NT2/D1 (cell line): ENCODE measurements around the gene UGT1A10.

ENCODE experiments used
- SUZ12 ChIP-seq: IDR thresholded peaks from 2 replicates; pipeline ENCODE4 v1.6.1; 2011; ENCODE audit not compliant: insufficient read length, insufficient read depth; ENCODE audit errors: extremely low read depth
- ZNF274 ChIP-seq: IDR thresholded peaks from 2 replicates; pipeline ENCODE4 v1.6.1; 2011; ENCODE audit warnings: mild to moderate bottlenecking, low read depth, low read length

- TF ChIP-seq SUZ12 (no peak), ZNF274 (no peak)
Observed at GRCh38 chr2:233707940-233708644, 71.8 kb downstream of the UGT1A10 start.
